ENCODE results near the gene CDC20.

DNA sequence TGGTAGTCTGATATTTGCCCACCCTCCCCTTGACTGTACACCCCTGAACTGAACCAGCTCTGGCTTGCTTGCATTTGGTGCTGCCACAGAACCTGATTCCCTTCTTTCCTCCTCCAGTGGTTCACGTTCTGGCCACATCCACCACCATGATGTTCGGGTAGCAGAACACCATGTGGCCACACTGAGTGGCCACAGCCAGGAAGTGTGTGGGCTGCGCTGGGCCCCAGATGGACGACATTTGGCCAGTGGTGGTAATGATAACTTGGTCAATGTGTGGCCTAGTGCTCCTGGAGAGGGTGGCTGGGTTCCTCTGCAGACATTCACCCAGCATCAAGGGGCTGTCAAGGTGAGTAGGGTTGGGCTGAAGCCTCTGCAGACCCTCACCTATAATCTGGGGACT lies 1.8 kb downstream of the CDC20 start:
- no peak for TF ChIP-seq EZH2 (IDR thresholded peaks at IDR 0.05)
- TF ChIP-seq, protein P1, sequence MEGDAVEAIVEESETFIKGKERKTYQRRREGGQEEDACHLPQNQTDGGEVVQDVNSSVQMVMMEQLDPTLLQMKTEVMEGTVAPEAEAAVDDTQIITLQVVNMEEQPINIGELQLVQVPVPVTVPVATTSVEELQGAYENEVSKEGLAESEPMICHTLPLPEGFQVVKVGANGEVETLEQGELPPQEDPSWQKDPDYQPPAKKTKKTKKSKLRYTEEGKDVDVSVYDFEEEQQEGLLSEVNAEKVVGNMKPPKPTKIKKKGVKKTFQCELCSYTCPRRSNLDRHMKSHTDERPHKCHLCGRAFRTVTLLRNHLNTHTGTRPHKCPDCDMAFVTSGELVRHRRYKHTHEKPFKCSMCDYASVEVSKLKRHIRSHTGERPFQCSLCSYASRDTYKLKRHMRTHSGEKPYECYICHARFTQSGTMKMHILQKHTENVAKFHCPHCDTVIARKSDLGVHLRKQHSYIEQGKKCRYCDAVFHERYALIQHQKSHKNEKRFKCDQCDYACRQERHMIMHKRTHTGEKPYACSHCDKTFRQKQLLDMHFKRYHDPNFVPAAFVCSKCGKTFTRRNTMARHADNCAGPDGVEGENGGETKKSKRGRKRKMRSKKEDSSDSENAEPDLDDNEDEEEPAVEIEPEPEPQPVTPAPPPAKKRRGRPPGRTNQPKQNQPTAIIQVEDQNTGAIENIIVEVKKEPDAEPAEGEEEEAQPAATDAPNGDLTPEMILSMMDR (IDR thresholded peaks at IDR 0.05 in 2 of 3, conservative IDR thresholded peaks at IDR 0.05 in 1 of 3; ENCODE audit: borderline replicate concordance in 1 of 3, insufficient read depth in 1 of 3, low read depth in 2 of 3, low read length in 2 of 3) = no peak

Data from HCT116 (cell line).